HFF-Myc (cell line): ENCODE measurements around the gene FAM114A1.

Experiments
- DNase-seq: peaks from one replicate; pipeline ENCODE4 v3.0.0-alpha.2; 2011; ENCODE audit warnings: low read depth; ENCODE audit errors: extremely low read depth
- H3K4me3 ChIP-seq: replicated peaks from 2 replicates; pipeline ENCODE4 v1.5.1; 2011; ENCODE audit warnings: low read depth, mild to moderate bottlenecking, control low read depth, low read length
- TF ChIP-seq, protein P1 (sequence below): IDR thresholded peaks from 2 replicates; pipeline ENCODE4 v1.5.1; 2012; ENCODE audit warnings: mild to moderate bottlenecking, low read depth, low read length, control low read depth; ENCODE audit errors: missing control alignments

Gene FAM114A1

DNA sequence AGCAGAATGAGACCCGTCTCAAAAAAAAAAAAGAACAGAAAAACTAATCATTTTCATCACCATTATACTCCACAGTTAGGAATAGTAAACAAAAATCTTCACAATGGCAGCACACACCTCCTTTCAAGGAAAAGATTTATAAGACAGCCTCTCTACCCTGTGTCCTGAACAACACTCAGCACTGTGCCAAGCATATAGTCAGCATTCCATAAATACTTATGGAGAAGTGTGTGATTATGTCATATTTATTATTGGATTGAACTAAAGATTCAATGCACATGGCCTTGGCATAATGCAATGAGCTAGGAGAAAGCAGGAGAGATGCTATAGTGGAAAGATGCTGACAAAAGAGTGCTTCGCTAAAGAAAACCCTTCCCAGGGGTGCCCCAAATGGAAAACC, 52.6 kb downstream of the FAM114A1 start:
- TF ChIP-seq, protein P1, sequence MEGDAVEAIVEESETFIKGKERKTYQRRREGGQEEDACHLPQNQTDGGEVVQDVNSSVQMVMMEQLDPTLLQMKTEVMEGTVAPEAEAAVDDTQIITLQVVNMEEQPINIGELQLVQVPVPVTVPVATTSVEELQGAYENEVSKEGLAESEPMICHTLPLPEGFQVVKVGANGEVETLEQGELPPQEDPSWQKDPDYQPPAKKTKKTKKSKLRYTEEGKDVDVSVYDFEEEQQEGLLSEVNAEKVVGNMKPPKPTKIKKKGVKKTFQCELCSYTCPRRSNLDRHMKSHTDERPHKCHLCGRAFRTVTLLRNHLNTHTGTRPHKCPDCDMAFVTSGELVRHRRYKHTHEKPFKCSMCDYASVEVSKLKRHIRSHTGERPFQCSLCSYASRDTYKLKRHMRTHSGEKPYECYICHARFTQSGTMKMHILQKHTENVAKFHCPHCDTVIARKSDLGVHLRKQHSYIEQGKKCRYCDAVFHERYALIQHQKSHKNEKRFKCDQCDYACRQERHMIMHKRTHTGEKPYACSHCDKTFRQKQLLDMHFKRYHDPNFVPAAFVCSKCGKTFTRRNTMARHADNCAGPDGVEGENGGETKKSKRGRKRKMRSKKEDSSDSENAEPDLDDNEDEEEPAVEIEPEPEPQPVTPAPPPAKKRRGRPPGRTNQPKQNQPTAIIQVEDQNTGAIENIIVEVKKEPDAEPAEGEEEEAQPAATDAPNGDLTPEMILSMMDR, result no peak
- DNase-seq, result no peak
- no peak overlapping the region for H3K4me3 ChIP-seq

DNA sequence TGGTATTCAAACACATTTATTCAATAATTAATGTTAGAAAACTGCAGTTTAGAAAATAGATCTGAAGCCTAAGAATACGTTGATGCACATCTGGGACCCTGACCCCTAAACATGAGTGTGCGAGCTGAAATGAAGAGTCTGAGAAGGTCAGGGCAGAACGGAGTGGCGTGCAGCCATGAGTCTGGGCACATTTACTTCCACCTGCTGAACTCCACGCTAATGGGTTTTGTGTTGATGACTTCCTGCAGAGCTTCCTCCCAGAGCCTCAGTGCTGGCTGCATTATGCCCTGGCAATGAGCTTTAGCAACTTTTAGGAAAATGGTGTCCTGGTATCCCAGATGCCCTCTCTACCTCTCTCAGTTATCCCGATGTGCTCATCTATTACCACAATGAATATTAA, 53.1 kb downstream of the FAM114A1 start:
- no peak overlapping the region for H3K4me3 ChIP-seq
- no peak for DNase-seq
- TF ChIP-seq, protein P1, result no peak

DNA sequence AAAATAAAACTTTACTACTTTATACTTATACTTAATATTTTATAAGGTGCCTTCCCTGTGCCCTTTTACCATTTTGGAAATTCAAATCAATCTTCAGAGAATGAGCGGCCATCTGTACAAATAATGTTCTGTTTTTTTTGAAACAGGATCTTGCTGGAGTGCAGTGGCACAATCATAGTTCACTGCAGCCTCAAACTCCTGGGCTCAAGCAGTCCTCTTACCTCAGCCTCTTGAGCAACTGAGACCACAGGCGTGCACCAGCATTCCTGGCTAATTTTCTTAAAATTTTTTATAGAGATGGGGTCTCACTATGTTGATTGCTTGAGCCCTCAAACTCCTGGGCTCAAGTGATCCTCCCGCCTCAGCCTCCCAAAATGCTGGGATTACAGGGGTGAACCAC, 53.5 kb downstream of the FAM114A1 start:
- H3K4me3 ChIP-seq, result no peak overlapping the region
- no peak for DNase-seq
- TF ChIP-seq, protein P1, result no peak

DNA sequence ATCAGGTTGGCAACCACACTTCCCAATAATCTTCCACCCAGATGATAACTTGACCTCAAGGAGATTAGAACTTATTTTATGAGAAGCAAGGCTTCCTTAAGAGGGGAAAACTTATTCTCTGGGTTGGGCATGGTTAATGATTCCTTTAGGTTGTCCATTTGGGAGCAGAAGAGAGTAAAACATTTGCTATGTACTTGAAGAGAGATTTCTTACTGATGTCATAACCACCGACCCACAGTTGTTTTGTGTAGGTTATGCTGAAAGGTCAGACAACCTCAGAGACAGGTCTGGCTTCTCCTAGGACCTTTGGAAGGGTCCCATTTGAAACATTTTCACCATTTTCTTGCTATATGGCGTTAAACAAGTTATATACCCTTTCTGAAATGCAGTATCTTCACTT, 56.1 kb downstream of the FAM114A1 start:
- TF ChIP-seq, protein P1, result no peak
- H3K4me3 ChIP-seq, result no peak overlapping the region
- DNase-seq, result no peak

DNA sequence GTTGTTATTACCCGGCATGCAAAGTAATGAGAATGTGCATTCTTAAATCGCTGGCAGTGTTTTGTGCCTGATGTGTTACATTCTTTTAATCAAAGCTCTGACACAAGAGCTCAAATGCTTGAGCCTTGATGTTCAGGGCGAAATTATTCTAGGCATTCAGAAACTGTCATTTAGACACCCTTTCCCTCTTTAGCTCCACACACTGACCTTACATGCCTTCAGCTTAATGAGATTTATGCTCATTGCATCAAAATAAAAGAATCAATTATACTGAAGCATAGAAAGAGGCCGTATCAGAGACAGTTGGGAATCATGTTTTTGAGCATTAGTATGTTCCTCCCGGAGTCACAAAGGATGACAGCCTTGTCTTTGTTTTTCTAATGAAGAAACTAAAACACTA, 56.7 kb downstream of the FAM114A1 start:
- no peak overlapping the region for H3K4me3 ChIP-seq
- DNase-seq, result no peak
- TF ChIP-seq, protein P1, result no peak

DNA sequence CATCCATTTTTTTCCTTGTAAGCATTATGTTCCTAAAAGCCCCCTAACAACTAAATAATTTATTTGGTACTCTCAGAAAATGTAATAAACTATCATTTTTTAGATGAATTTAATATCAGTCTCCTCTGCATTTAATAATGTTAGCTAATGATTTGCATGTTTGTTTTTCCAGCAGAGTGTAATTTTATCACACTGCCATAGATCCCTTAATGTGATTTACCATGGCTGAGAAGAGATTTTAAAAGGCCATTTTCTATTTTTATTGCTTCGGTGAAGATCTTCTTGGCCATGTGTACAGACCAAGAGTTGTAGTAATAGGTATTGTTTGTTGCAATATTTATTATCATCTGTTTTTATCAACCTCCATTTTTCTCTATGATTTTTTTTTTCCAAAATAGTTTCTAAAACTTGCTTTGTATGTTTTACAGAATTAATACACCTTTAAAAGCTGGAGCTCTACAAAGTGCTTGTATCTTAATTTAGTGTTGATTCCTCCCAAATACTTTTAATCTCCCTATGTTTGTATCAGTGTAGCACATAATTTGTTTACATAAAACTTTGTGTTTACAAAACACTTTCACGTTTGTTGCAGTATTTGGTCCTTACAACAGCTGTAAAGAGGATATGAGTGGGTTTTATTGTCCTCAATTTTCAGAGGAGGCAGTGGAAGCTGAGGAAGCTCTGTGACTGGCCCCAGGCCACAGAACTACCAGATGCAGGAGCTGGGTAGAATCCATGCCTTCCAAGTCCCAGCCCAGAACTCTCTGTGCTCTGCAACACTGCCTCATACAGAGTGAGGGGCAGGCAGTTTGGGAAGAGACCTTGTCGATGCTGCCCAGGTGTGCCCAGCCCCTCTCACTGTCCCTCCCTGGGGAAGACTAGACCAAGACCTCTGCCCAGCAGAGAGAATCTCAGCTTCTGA, 58.1 kb downstream of the FAM114A1 start:
- TF ChIP-seq, protein P1, result no peak
- no peak for DNase-seq
- H3K4me3 ChIP-seq, result no peak overlapping the region
